Stimulated activated CD4-positive, alpha-beta T cell treated with anti-CD3 and anti-CD28 coated beads, Interleukin-4, amount 100 ng/mL, for 1 hour (primary cell): ENCODE measurements around the gene CASQ2.
"Not testable (repeated sequence)": the region's sequence is repeated elsewhere in the genome, so short reads cannot be mapped to it uniquely, and the experiment has no call there.

Experiments used
- DNase-seq: peaks from one replicate; pipeline ENCODE4 v3.0.0-alpha.2; 2020

Gene CASQ2

DNA sequence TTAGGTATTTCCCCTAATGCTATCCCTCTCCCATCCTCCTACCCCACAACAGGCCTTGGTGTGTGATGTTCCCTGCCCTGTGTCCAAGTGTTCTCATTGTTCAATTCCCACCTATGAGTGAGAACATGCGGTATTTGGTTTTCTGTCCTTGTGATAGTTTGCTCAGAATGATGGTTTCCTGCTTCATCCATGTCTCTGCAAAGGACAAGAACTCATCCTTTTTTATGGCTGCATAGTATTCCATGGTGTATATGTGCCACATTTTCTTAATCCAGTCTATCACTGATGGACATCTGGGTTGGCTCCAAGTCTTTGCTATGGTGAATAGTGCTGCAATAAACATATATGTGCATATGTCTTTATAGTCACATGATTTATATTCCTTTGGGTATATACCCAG lies 10.6 kb upstream of the CASQ2 start:
- DNase-seq = not testable (repeated sequence)

DNA sequence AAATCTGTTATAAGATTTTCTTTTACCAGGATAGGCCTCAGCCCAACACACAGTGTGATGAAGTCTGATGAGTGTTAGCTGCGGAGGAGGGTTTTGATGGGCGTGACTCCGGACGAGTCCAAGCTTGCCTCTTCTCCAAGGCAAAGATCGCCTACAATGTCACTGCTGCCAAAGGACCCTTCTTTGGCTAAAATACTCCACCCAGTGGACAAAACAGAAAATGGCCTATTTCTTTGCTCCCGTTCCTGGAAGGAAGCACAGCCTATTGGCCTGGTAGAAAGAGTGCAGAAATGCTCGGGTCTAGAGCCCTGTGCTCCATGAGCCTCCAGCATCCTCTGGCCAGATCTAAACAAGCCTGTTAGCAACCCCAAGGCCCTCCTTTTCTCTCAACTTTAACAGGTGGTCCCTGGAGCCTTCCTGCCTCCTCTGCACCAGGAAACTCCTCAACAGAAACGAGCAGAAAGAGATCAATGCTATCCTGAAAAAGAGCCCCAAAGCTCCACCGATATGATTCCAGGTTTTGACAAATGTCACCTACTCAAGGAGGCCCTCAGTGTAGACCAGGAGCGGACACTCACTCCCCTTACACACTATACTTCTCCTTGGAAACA lies 3.4 kb upstream of the CASQ2 start:
- no peak for DNase-seq

DNA sequence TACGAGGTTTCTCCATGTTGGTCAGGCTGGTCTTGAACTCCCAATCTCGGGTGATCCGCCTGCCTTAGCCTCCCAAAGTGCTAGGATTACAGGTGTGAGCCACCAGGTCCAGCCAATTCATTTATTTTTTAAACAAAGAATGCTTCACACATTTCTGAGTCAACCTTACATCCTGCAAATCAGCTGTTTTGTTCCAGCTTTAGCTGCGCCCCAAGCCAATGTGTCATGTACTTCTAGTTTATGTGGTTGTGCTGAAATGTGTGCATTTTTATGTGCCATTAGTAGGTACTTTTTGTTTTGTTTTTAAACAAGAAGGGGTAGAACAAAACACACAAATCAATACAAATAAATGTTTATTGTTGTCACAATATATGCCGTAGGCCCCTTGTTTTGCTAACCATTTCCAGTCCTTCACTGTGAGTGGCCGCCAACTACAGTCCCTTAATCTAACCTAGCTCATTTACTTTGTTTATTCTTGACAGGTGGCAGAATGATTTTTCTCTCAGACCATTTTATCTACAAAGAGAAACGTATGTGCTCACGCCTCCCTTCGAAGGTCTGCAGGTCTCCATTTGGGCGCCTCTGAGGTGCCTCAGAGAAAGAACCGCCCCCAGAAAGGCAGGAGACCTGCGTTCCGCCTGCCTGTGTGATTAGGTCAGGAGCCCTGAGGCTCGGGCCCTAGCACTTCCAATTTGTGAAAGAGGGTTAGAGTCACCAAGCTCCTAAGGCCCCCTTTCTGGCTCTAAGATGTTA lies 2.8 kb upstream of the CASQ2 start:
- no peak for DNase-seq

DNA sequence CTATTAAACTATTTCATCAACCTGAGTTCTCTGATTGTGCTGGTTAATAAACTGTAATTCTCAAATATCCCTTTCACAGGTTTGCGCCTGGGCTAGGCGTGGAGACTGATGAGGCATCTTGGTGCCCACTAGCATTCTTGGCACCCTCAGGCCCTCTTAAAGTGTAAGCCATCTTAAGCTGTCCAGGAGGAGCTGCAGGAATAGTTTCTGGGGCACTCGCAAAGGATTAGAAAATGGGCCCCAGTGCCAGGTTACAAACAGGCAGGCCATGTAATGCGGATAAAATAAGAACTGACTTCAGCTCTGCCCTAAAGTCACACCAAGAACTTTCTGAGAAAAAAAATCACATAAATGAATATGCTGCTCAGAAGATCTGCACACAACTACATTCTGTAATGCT lies 1.1 kb downstream of the CASQ2 start:
- DNase-seq = no peak

DNA sequence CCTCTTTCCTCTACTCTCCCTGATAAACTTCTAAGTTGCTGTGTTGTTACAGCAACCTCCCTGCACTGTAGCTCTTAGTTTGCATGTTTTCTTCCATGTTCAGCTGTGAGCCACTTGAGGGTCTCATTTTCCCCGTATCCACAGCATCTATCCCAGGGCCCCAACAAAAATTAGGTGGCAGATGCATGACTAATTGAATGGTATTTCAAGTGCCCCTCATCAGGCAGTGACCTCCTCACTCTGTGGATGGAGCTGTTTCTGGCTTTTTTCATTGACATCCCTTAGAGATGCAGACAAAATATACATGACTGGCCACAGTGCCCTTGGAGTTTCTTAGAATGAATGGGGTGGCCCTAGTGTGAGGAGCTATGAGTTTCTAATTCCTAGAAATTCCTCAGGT lies 3.4 kb downstream of the CASQ2 start:
- no peak for DNase-seq

DNA sequence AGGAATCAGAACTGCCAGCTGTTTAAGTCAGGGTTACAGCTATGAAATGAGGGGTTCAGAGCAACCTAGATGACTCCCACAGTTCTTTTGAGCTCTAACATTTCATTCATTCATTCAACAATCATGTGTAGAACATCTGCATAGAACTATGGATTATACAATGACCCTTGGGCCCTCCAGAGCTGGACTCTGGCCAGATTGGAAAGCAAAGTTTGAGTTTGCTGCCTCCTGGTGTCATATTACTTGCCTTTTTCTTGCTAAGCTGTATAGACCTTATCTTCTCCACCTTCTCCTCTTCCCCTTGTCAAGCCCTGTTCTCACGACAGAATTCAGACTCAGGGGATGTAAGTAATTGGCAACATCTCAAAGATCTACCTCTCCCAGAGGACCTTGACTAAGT lies 4.0 kb downstream of the CASQ2 start:
- no peak for DNase-seq

DNA sequence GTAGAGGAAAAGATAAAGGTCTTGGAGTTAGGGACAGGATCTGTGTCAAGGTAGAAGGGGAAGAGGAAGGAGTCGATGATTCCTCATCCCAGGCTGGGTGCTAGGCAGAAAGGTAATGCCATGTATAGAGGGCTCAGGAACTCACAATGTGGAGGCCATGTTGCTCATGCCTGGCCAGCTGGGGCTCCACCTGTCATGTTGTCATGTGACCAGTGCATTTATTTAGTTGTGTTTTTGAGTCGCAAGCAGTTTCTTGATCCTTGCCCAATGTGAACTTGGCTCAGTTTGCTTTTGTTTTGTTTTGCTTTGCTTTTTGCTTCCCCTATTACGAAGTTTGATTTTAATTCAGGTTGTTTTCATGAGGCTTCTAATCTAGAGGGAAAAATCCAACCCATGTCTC lies 5.7 kb downstream of the CASQ2 start:
- DNase-seq = no peak

DNA sequence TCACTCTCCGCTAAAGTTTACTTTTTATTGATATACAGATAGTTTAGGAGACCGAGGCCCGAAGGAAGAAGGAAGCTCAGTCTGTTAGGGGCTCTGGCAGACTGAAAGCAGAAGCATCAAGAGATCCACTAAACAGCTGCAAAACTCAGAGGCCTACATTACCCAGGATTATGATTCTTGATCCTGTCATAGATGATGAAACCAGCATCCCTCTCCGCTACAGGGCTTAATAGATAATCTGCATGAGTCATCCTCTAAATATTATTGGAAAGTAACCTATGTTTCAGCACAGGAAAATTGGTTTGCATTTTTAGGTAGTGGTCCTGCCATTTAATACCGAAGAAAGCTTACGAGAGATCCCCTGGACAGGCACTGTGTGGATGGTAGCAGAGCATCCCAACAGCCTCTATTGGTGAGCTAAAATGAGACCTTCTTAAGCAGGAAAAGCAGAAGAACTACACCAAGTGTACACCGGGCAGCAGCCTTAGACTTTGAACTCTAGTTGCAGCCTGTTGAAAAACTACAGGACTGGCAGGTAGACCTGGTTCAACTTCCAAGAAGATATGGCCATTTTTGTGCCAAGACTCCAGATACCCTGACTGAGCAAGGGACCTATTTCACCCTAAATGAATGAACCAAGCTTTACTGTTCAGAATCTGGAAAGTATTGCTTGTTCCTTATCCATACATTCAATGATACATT lies 6.8 kb downstream of the CASQ2 start:
- DNase-seq = no peak

DNA sequence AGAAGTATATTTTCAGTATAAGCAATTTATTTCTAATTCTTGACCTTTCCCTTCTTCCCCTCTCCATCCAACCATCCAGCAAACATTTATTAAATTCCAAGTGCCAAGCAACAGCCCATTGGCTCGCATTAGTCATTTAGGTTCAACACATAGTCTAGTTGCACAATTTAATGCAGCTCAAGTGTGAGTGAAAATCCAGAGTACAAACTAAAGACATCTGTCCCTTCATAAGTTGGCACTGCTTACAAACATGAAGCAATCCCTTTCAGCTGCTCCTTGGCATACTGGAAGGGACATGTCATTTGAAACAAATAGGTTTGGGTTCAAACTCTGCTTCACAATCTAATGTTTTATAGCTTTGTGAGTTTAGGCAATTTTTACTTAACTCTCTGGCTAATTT lies 10.7 kb downstream of the CASQ2 start:
- DNase-seq = no peak

DNA sequence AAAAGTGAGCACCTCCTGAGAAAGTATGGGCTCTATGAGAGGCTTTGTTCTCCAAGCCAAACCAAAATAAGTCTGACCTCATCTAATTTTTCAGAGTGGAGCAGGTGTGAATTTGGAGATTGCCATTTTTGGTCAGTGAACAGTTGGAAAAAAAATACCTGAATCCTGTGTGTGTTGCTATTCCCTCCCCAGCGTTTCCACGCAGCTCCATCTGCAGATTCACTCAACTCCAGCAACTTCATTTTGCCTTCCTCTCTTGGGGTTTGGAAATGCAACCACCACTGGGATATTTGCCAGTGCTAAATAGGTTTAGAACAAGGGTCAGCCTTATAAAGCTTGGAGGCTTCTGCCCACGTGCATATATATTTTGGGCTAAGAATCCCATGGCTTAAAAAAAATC lies 11.2 kb downstream of the CASQ2 start:
- DNase-seq = no peak

DNA sequence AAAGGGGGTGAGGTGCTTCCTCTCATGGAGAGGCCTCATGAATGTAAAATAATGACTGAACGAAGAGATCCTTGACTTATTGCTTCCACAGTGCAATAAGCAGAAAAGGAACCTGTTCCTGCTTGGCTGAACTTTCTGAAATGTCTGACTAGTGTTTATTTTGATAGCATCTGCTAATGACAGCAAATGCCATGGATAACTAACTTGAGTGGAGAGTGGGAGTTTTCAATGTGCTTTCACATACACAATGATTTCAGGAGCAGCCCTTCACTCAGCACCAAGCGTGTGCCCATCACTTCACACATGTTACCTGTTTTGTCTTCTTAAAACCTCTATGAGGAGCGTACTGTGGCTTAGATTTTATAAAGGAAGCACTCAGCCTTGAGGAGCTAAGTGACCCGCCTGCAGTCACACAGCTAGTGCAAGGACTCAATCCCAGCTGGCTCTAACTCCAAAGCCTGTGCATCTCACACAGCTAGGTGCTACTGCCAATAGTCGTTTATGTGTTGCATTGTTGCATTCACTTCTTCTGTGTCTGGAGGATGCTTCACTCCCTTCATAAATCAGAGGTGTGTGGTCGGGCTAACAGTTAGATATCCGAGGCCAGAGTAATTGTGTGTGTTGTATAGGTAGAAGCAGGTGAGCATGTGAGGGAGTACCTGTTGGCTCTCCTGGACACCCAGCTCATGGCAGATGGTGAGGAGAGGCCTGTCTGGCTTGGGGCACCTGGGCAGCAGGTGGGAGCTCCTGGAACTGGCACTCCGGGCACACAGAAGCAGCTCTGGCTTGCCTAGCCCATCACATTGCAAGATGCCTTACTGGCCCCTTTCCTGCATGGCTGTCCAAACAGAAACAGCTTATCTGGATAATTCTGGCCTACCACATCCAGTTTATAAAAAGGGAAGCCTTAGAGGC lies 12.8 kb downstream of the CASQ2 start:
- no peak for DNase-seq

DNA sequence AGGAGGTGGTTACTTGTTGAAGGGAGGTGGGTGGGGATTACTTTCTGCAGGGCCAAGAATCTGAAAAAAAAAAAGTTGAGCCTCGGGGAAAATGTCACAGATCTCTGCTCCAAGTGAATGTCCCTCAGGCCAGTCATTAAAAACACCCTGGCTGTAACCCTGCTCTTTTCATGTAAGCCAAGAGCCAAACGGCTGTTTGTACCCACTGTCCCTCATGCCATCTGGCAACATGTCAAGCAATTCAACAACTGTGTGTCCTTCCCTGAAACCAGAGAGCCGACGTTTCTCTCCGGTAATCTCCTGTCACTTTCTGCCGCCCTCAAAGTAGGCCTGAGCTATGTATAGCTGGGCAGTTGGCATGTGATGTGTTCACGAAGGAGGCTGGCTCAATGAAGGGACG lies 14.7 kb downstream of the CASQ2 start:
- DNase-seq = no peak

DNA sequence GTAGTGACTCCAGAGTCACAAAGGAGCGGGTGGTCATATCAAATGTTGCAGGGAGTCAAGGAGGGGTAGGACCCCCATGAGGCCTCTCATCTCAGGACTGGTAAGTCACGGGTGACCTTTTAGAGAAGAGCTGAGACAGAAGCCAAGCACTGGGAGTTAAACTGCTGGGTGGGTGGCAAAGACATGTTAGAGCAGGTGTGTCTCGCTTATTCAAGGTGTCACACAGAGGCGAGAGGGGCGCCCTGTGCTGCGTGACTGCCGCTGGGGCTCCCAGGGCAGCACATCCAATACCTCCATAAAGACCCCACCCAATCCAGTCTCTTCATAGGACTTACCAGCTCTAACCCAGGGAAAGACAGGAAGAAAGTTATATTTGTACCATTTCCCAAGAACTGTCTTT lies 15.2 kb downstream of the CASQ2 start:
- no peak for DNase-seq

DNA sequence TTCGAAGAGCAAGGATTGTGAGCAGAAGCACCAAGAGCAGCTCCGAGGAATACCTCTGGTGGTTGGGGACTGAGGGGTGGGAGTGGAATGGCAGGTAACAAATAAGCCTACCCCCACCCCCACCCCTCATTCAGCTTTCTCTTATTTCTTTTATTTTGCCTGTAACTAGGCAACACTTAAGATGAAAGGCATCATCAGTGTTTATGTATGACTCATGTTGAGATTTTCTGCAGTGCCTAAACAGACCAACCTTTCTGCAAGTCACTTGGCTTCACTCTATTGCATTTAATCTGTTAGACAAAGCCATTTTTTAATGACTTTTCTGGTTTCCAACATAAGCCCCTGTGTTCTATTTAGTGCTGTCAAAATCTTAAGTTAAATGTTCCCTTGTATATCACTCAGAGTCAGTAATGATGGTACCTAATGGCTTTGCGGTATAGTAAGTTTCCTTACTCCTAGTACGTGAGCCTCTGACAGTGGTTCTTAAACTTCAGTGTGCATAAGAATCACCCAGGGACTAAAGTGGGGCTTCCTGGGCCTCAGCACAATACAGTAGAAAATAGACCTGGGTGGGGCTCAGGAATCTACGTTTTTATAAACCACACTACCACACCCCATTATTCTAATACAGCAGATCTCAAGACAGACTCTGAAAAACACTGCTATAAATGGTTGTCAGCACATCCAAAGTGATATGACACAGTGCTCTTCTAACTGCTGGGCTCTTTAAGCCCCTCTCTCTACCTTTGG lies 19.9 kb downstream of the CASQ2 start:
- no peak for DNase-seq

DNA sequence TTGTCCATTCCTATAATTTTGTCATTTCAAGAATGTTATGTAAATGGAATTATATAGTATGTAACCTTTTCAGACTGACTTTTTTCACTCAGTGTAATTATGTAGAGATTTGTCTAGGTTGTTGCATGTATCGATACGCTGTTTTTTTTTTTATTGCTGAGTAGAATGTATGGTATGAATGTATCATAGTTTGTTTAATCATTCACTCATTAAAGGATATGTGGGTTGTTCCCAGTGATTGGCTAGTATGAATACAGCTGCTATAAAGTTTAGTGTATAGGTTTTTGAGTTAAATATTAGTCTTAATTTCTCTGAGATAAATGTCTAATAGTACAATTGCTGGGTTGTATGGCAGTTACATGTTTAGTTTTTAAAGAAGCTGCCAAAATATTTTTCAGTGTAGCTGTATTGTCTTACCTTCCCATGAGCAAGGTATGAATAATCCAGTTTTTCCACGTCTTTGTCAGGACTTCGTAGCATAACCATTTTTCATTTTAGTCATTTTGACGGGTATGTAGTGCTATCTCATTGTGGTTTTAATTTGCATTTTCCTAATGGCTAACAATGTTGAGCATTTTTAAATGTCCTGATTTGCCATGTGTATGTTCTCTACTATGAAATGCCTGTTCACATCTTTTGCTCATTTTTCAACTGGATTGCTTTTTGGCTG lies 22.4 kb downstream of the CASQ2 start:
- no peak for DNase-seq

DNA sequence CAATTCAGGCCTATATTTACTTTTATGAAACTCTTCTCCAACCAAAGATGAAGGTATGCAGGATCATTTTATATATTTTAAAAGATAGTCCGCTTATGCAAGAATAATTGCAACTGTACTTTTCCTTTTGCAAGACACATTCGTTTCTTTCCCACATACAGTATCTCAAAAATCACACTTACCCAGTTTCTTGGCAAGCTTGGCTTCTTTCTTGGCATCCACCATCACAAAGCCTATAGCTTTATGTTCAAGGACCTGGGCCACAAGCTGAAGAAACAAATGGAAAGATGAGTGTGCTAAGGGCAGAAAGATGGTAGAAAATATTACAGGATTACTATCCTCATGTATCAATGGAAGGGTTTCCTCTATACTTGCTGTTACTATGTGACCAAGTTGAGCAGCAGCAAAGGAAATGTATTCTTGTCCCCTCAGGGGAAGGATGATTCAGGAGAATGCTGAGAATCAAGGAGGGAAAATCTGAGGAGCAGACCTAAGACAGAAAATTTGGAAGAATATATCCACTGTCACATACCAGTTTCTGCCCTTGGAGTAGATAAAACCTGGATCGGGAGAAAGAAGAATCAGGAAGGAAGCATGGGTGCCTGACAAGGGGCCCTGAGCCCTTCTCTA lies 23.8 kb downstream of the CASQ2 start:
- DNase-seq = no peak

DNA sequence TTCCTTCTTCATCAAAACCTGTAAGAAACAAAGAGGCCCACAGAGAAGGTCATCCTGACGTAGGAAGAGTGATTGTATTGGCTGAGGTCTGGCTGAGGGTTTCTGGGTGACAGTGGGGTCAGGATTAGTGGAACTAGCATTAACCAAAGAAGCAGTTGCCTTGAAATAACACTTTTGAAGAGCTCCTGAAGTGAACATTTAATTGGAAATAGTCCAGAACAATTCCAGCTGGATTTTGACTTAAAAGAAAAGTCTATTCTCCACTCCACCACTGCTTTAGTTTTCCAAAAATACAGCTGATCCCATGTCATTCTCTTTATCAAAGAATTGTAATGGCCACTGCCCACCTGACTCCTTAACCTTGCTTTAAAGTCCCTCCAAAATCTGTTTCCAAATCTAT lies 27.7 kb downstream of the CASQ2 start:
- DNase-seq = no peak

DNA sequence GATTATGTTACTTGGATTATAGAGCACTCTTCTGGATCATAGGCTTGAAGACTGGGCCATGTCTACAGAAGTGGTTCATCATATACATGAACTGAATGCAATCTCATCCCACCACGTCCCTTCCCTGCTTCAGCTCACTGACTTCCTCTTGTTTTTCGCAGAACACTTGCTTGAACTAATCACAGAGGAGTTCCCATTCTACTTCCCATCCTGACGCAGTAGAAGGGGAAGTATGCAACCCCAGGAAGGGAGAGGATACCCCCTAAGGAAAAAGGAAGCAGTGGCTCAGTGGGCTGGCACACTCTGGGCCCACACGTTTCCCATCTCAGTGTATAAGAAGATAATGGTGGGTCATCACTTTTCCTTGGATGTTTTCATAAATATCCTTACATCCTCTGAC lies 36.2 kb downstream of the CASQ2 start:
- no peak for DNase-seq

DNA sequence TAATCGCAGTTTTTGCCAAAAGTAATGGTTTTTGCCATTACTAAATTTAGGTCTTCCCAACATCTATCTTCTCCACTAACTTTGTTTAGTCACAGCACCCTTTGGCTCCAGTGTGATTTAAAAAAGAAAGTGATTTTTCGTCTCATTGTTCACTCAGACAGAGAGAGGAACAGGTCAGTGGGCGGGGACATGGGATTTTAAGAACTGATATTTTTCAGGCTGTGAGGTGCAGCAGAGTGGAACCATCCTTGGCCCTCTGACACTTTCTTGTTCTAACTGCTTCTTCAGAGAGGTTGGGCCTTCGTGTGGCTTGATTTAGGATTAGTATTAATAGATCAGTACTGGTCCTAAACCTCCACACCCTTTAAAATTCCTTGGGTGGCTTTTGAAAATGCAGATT lies 38.8 kb downstream of the CASQ2 start:
- no peak for DNase-seq

DNA sequence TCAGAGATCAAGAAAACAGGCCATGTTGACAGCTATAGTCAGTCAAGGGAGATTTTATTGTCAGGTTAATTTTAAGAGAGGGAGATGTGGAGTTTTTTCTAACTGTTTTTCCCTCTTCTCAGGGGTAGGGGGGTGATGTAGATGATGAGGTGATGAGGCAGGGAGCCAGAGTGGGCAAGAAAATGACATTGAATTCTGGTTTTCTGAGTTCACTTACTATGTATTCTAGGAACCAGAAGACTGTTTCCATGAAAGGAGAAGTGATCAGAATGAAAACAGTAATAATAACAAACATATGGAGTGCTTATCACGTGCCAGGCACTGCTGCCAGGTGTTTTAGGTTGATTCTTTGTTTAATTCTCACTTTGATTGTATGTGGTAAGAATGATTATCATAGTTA lies 40.2 kb downstream of the CASQ2 start:
- DNase-seq = no peak

DNA sequence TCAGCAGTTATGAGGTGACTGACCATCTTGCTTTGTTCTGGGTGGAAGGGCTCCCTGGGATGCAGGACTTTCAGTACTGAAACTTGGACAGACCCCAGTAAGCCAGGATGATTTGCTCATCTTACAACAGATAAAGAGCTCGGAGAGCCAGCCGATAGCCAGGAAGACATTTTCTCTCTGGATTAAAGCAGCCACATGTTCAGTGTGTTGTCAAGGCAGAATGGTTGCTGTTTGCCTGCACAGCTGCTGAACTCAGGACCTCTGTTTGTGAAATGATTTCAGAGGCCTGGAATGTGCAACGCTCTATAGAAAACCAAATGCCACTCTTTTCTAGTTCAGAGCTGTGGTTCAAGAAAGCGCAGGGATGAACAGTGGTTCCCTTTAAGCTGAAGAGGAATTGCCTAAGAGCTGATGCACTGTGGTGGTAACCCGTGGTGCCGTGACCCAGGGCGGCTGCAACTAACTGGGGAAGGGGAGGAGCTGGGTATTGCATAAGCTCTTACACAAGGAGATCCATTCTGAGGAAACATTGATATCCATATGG lies 40.7 kb downstream of the CASQ2 start:
- no peak for DNase-seq
